SU-DHL-6 (cell line): Measurements from ENCODE around the gene CDC6.
A peak's percentile ranks its signal among the peaks of the same experiment; 100 is the strongest.

ENCODE experiments used
- H2AFZ ChIP-seq: fragments of 200-600 bp; sonication (generic); 2 replicates; pipeline ENCODE4 v1.6.1; 2014; ENCODE audit warnings: low read depth, mild to moderate bottlenecking, moderate library complexity, mixed read lengths, antibody characterized with exemption, low read length; ENCODE audit not compliant: severe bottlenecking
- H3F3A ChIP-seq: fragments of 200-600 bp; shearing (Covaris generic); 2 replicates; pipeline ENCODE4 v1.6.0; 2016; ENCODE audit warnings: antibody characterized with exemption, mild to moderate bottlenecking; ENCODE audit not compliant: insufficient read depth
- H3K27ac ChIP-seq: fragments of 200-600 bp; sonication (generic); 2 replicates; pipeline ENCODE4 v1.5.1; 2016; ENCODE audit warnings: low read depth, mild to moderate bottlenecking, low read length, moderate library complexity, mixed read lengths
- H3K27me3 ChIP-seq: fragments of 200-600 bp; sonication (generic), shearing (Covaris generic); 2 replicates; pipeline ENCODE4 v1.6.0; 2014; ENCODE audit warnings: mild to moderate bottlenecking, low read length
- H3K36me3 ChIP-seq: fragments of 200-600 bp; sonication (generic); 2 replicates; pipeline ENCODE4 v1.6.1; 2014; ENCODE audit warnings: mild to moderate bottlenecking, low read length, mixed read lengths
- H3K4me2 ChIP-seq: fragments of 300-600, 200-600 bp; shearing (Covaris generic), sonication (generic); 2 replicates; pipeline ENCODE4 v1.6.0; 2014; ENCODE audit warnings: low read length, low read depth, mild to moderate bottlenecking; ENCODE audit not compliant: poor library complexity, severe bottlenecking
- H3K4me3 ChIP-seq: fragments of 200-600 bp; sonication (generic); 2 replicates; pipeline ENCODE4 v1.5.1; 2014; ENCODE audit warnings: antibody characterized with exemption, low read length, mild to moderate bottlenecking, mixed read lengths; ENCODE audit not compliant: insufficient read depth, poor library complexity, severe bottlenecking
- H3K79me2 ChIP-seq: fragments of 200-600 bp; sonication (generic); 2 replicates; pipeline ENCODE4 v1.6.1; 2014; ENCODE audit warnings: mild to moderate bottlenecking, low read length, moderate library complexity; ENCODE audit not compliant: insufficient read depth
- H3K9ac ChIP-seq: fragments of 200-600 bp; sonication (generic); 2 replicates; pipeline ENCODE4 v1.7.0; 2014; ENCODE audit warnings: mild to moderate bottlenecking, low read length
- H3K9me2 ChIP-seq: fragments of 200-600 bp; sonication (generic); replicated peaks from 2 replicates; pipeline ENCODE4 v1.6.1; 2014; ENCODE audit warnings: low read length; ENCODE audit not compliant: insufficient read depth
- H3K9me3 ChIP-seq: fragments of 200-600 bp; sonication (generic); 2 replicates; pipeline ENCODE4 v1.6.1; 2014; ENCODE audit warnings: low read length, mixed read lengths; ENCODE audit not compliant: insufficient read depth
- H4K20me1 ChIP-seq: fragments of 200-600 bp; sonication (generic); 2 replicates; pipeline ENCODE4 v1.6.1; 2014; ENCODE audit warnings: low read depth, mild to moderate bottlenecking, antibody characterized with exemption, low read length, moderate library complexity, mixed read lengths
- EZH2phosphoT487 ChIP-seq: fragments of 200-600 bp; sonication (generic), shearing (Covaris generic); conservative IDR thresholded peaks from 2 replicates; pipeline ENCODE4 v1.6.1; 2018; ENCODE audit warnings: mild to moderate bottlenecking, antibody characterized with exemption, low read length, moderate library complexity, mixed read lengths
- TF ChIP-seq, protein P1 (sequence below): fragments of 200-600 bp; sonication (generic); IDR thresholded peaks from one replicate; pipeline ENCODE4 v1.5.1; 2017; ENCODE audit warnings: antibody characterized with exemption, mild to moderate bottlenecking, low read length, moderate library complexity; ENCODE audit not compliant: insufficient read depth, poor library complexity, severe bottlenecking

Gene CDC6

DNA sequence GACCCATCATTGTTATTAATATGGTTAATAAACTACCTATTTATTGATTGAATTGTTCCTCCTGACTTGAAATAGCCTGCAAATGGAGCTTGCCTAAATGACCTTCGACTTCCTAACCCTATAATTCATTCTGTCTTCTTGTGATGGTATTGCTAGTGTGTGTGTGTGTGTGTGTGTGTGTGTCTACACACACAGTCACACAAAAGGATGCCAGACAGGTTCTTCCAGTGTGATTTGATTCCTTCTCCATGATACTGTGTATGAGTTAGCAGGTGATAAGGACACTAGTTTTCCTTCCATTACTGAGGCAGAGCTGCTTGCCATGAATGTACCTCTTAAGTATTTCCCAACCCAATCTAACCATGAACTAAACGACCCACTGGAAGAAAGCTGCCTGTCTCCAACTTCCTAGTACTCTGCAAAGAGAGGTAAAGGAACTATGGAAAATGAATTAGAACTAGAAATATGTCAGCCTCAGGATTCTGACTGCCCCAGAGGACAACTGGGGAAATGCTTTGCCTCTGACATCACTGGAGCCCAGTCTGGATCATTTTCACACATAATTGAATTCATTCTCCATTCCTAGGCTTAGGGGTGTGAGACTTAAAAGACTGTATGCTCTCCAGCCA lies 3.5 kb upstream of the CDC6 start:
- Histone ChIP-seq H3F3A (peaks cover 4% of the 10 kb centered on the region), H3K27ac (no peak overlapping the region), H3K4me2 (no peak overlapping the region), H3K27me3 (no peaks in the 10 kb centered on the region), H3K4me3 (no peak overlapping the region), H4K20me1 (peaks cover 4% of the 10 kb centered on the region; the same call in 1 of the 2 replicates), H3K9me3 (no peaks in the 10 kb centered on the region), H3K9ac (no peak overlapping the region), H3K36me3 (peaks cover 2% of the 10 kb centered on the region; the same call in 1 of the 2 replicates), H3K9me2 (no peaks in the 10 kb centered on the region), H2AFZ (no peak overlapping the region), H3K79me2 (peaks cover 15% of the 10 kb centered on the region)
- no peak for TF ChIP-seq EZH2phosphoT487
- TF ChIP-seq, protein P1, sequence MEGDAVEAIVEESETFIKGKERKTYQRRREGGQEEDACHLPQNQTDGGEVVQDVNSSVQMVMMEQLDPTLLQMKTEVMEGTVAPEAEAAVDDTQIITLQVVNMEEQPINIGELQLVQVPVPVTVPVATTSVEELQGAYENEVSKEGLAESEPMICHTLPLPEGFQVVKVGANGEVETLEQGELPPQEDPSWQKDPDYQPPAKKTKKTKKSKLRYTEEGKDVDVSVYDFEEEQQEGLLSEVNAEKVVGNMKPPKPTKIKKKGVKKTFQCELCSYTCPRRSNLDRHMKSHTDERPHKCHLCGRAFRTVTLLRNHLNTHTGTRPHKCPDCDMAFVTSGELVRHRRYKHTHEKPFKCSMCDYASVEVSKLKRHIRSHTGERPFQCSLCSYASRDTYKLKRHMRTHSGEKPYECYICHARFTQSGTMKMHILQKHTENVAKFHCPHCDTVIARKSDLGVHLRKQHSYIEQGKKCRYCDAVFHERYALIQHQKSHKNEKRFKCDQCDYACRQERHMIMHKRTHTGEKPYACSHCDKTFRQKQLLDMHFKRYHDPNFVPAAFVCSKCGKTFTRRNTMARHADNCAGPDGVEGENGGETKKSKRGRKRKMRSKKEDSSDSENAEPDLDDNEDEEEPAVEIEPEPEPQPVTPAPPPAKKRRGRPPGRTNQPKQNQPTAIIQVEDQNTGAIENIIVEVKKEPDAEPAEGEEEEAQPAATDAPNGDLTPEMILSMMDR = no peak

DNA sequence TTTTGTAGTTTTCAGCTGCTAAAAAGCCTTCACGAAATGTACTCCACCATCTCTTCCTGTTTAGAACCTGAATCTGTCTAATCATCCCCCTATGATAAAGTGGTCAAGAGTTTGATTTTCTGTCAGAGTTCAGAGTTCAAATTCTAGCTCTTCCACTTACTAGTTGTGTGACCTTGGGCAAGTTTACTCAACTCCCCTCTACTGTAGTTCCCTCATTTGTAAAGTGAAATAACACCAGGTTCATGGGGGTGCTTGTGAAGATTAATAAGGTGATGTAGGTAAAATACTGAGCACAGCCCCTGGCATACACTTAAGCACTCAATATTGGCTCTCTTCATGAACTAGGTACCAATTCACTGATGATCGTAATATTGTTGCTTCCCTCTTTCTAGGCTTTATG lies 1.2 kb upstream of the CDC6 start:
- Histone ChIP-seq H3K27ac (no peak overlapping the region), H2AFZ (no peak overlapping the region), H3K9ac (peak overlapping the region; percentile 45; the same call in 1 of the 2 replicates), H3K36me3 (peaks cover 15% of the 10 kb centered on the region; the same call in 1 of the 2 replicates), H3K9me2 (no peaks in the 10 kb centered on the region), H3K79me2 (peaks cover 38% of the 10 kb centered on the region), H3K4me2 (peak overlapping the region; percentile 60), H3K4me3 (no peak overlapping the region), H3F3A (peaks cover 4% of the 10 kb centered on the region), H4K20me1 (peaks cover 11% of the 10 kb centered on the region; the same call in 1 of the 2 replicates), H3K9me3 (no peaks in the 10 kb centered on the region), H3K27me3 (no peaks in the 10 kb centered on the region)
- TF ChIP-seq, protein P1 = no peak
- TF ChIP-seq EZH2phosphoT487 = no peak

GRCh38 chr17:40287159-40287493 lies 553 bp upstream of the CDC6 start:
- peak overlapping the region; percentile 41 for H3K4me3 ChIP-seq

More at GRCh38 chr17:40287159-40287493, 553 bp upstream of the CDC6 start:
- no peaks in the 10 kb centered on the region for H3K9me2 ChIP-seq
- H3K27ac ChIP-seq = 0 out of 2 replicates have a peak overlapping the region, but pooled peaks have one; percentile 3
- H3F3A ChIP-seq = peaks cover 4% of the 10 kb centered on the region
- no peaks in the 10 kb centered on the region for H3K27me3 ChIP-seq
- peak overlapping the region; percentile 16 for H2AFZ ChIP-seq
- H3K4me2 ChIP-seq = peak overlapping the region; percentile 60
- TF ChIP-seq, protein P1 = no peak
- TF ChIP-seq EZH2phosphoT487 = no peak
- H4K20me1 ChIP-seq = peaks cover 11% of the 10 kb centered on the region; the same call in 1 of the 2 replicates
- no peaks in the 10 kb centered on the region for H3K9me3 ChIP-seq
- H3K36me3 ChIP-seq = peaks cover 15% of the 10 kb centered on the region; the same call in 1 of the 2 replicates
- peak overlapping the region; percentile 45 for H3K9ac ChIP-seq
- H3K79me2 ChIP-seq = peaks cover 38% of the 10 kb centered on the region
